K562 treated with DMSO at 1 percent for 12 hours (cell line): ENCODE data around the gene CREB1. TPM values are rescaled to one million over a fixed set of nuclear protein-coding genes. Genes with fewer than 3 reads are reported as not detected.

Source experiments
- total RNA-seq: library from RNA; unstranded; fragments of 300-600 nt; gene quantifications from 2 replicates; pipeline ENCODE4 v1.2.3, GENCODE V29; 2022; ENCODE audit not compliant: insufficient read depth

Gene CREB1
- total RNA-seq: 4.6 and 24.4 TPM in 2 replicates

DNA sequence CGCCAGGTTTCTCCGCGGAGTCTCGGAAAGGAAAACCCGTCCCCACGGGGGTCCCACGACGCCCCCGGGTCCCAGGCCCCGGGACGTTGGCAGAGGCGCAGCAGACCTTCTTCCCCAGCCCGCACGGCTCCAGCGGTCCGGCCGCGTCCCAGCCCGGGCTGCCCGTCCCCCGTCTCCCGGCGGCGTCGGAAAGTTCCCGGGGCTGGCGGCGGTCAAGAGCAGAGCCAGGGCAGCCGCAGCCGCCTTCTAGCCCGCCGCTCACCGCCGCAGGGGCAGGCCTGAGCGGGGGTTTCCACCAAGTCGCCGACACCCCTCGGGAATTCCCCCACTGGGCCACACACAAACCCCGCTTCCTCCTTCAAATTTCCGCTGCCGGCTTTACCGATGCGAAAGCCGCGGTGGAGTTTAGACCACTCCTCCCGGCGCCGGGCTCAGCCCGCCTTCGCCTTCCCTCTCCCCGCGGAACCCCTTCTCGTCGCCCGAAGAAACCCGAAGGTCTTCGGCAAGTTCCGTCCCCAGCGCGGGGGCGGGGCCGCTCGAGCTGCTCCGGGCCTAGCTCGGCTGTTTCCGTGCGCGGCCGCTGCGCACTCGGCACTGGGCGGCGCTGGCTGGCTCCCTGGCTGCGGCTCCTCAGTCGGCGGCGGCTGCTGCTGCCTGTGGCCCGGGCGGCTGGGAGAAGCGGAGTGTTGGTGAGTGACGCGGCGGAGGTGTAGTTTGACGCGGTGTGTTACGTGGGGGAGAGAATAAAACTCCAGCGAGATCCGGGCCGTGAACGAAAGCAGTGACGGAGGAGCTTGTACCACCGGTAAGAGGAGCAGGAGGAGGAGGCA, at the start of gene CREB1:
CREB1 (plus strand) TSS at position 633 of the 830 bp plus-strand sequence. CDS start 25,674 bp downstream, outside the sequence.

GRCh38 chr2:207625014-207625907, 95.5 kb downstream of the CREB1 start, which contains the start of gene METTL21A:
Gene METTL21A, minus strand, starts transcription at chr2:207625394. Its CDS starts 1,019 bp downstream, at chr2:207624375.

Other genes with a start within 250 kb of the CREB1 start
- 14.2 and 34.2 TPM in 2 replicates for gene METTL21A, start 95.4 kb downstream of the CREB1 start, total RNA-seq
- 3.1 and 9.2 TPM in 2 replicates for gene CCNYL1, start 181.7 kb downstream of the CREB1 start, total RNA-seq
- gene FZD5, start 239.9 kb downstream of the CREB1 start, total RNA-seq: 3.4 and 8.5 TPM in 2 replicates